Colonic mucosa (tissue), 4 donors: Measurements from ENCODE around the gene WDR48. TPM values are rescaled to one million over a fixed set of nuclear protein-coding genes. Genes with fewer than 3 reads are reported as not detected.
A peak's percentile ranks its signal among the peaks of the same experiment; 100 is the strongest.

Source experiments
- DNase-seq: peaks from one replicate; pipeline ENCODE4 v3.0.0-alpha.2; 2020
- H3K27ac ChIP-seq: fragments of 200-600 bp; one replicate; pipeline ENCODE4 v1.8.0; 2021
- H3K27me3 ChIP-seq: fragments of 200-600 bp; one replicate; pipeline ENCODE4 v1.8.0; 2021
- H3K36me3 ChIP-seq: fragments of 200-600 bp; one replicate; pipeline ENCODE4 v1.8.0; 2021
- H3K4me1 ChIP-seq: fragments of 200-600 bp; one replicate; pipeline ENCODE4 v1.8.0; 2021; ENCODE audit warnings: mild to moderate bottlenecking
- H3K4me3 ChIP-seq: fragments of 200-600 bp; one replicate; pipeline ENCODE4 v1.8.0; 2021
- H3K9ac ChIP-seq, 2 donors: one replicate each; pipeline ENCODE4 v1.7.0; 2013; ENCODE audit warnings: control low read depth in 2 of 2, low read depth in 2 of 2, low read length in 2 of 2
- H3K9me3 ChIP-seq: fragments of 200-600 bp; one replicate; pipeline ENCODE4 v1.8.0; 2021
- CTCF ChIP-seq: fragments of 200-600 bp; IDR thresholded peaks from one replicate; pipeline ENCODE4 v1.8.0; 2022; ENCODE audit warnings: antibody characterized with exemption, mild to moderate bottlenecking
- intact Hi-C: fragments of 100-400 bp; cut with DNase I; formaldehyde crosslinking; loops from one replicate; pipeline ENCODE4 v1.14.1; 2022
- total RNA-seq, 2 donors: library from RNA; stranded (reverse); fragmentation: NEBNext Ultra II Directional in 1 of 2; extraction: Animal tissue kit (Norgen Biotek cat#: 25700) in 1 of 2; gene quantifications; one replicate each; pipeline ENCODE4 v1.2.1, GENCODE V29; 2021
- donor health status: healthy.
- donor health status: DM: no; HTN: no; CAD: no.
- donor health status: DM: no; HTN: no; CAD: no.

WDR48 gene
- total RNA-seq, 2 donors from 2014 or later: 26.1 to 51.2 TPM

GRCh38 chr3:39104961-39105686, 53.3 kb downstream of the WDR48 start:
- H3K36me3 ChIP-seq: no peaks in the 10 kb centered on the region
- H3K9me3 ChIP-seq: no peaks in the 10 kb centered on the region
- no peak for DNase-seq
- no peaks in the 10 kb centered on the region for H3K27me3 ChIP-seq
- no peak for TF ChIP-seq CTCF
- H3K4me3 ChIP-seq: no peak overlapping the region
- H3K27ac ChIP-seq: no peak overlapping the region
- no peak overlapping the region for H3K9ac ChIP-seq
- H3K4me1 ChIP-seq: no peaks in the 10 kb centered on the region
- intact Hi-C loops: loop anchor here (5.0 kb wide), 1 partner anchor 187 kb away; no protein-coding TSS in a partner anchor

GRCh38 chr3:39105687-39106063, 53.9 kb downstream of the WDR48 start:
- H3K9me3 ChIP-seq: no peaks in the 10 kb centered on the region
- DNase-seq: no peak
- no peak for TF ChIP-seq CTCF
- no peak overlapping the region for H3K9ac ChIP-seq
- H3K36me3 ChIP-seq: no peaks in the 10 kb centered on the region
- H3K4me1 ChIP-seq: no peaks in the 10 kb centered on the region
- no peaks in the 10 kb centered on the region for H3K27me3 ChIP-seq
- intact Hi-C loops: no loop called here
- H3K27ac ChIP-seq: no peak overlapping the region
- no peak overlapping the region for H3K4me3 ChIP-seq

- peak overlapping the region; percentile 91 for H3K4me3 ChIP-seq
- no peak for TF ChIP-seq CTCF
- no peak for DNase-seq
- H3K36me3 ChIP-seq: no peaks in the 10 kb centered on the region
- H3K27ac ChIP-seq: peak overlapping the region; percentile 94
- H3K9me3 ChIP-seq: no peaks in the 10 kb centered on the region
- peak overlapping the region; percentile 90 to 96 for H3K9ac ChIP-seq
- no peaks in the 10 kb centered on the region for H3K27me3 ChIP-seq
- H3K4me1 ChIP-seq: no peaks in the 10 kb centered on the region
- intact Hi-C loops: no loop called here
Measured at GRCh38 chr3:39106281-39106811, 54.5 kb downstream of the WDR48 start.

- intact Hi-C loops: no loop called here
- H3K9me3 ChIP-seq: no peaks in the 10 kb centered on the region
- TF ChIP-seq CTCF: no peak
- H3K27me3 ChIP-seq: no peaks in the 10 kb centered on the region
- H3K4me1 ChIP-seq: no peaks in the 10 kb centered on the region
- H3K27ac ChIP-seq: peak overlapping the region; percentile 94
- peak overlapping the region; percentile 91 for H3K4me3 ChIP-seq
- H3K36me3 ChIP-seq: no peaks in the 10 kb centered on the region
- DNase-seq: peak; percentile 51
- peak overlapping the region; percentile 90 to 96 for H3K9ac ChIP-seq
Measured at GRCh38 chr3:39106851-39107387, 55.1 kb downstream of the WDR48 start.

- H3K27ac ChIP-seq: peak within 1 kb of the TSS; percentile 94
- H3K27me3 ChIP-seq: no peaks in the 10 kb centered on the region
- no peaks in the 10 kb centered on the region for H3K4me1 ChIP-seq
- peak within 1 kb of the TSS; percentile 91 for H3K4me3 ChIP-seq
- TF ChIP-seq CTCF: no peak
- no peaks in the 10 kb centered on the region for H3K36me3 ChIP-seq
- H3K9ac ChIP-seq: peak within 1 kb of the TSS; percentile 90 to 96
- intact Hi-C loops: no loop called here
- H3K9me3 ChIP-seq: no peaks in the 10 kb centered on the region
- DNase-seq: peak; percentile 93
Measured at GRCh38 chr3:39107388-39108199, 55.8 kb downstream of the WDR48 start, which contains the start of the genes GORASP1 and TTC21A. TSS of gene GORASP1 (minus strand) at chr3:39107627. CDS start at chr3:39107541, 86 bp downstream. TSS of gene TTC21A (plus strand) at chr3:39107680. CDS start at chr3:39107838, 158 bp downstream.
